Colonic mucosa (tissue), 4 donors: ENCODE results near the gene EIF5. TPM values are rescaled to one million over a fixed set of nuclear protein-coding genes. Genes with fewer than 3 reads are reported as not detected.

Source experiments
- DNase-seq: peaks from one replicate; pipeline ENCODE4 v3.0.0-alpha.2; 2020
- H3K27ac ChIP-seq: fragments of 200-600 bp; one replicate; pipeline ENCODE4 v1.8.0; 2021
- H3K27me3 ChIP-seq: fragments of 200-600 bp; one replicate; pipeline ENCODE4 v1.8.0; 2021
- H3K36me3 ChIP-seq: fragments of 200-600 bp; one replicate; pipeline ENCODE4 v1.8.0; 2021
- H3K4me1 ChIP-seq: fragments of 200-600 bp; one replicate; pipeline ENCODE4 v1.8.0; 2021; ENCODE audit warnings: mild to moderate bottlenecking
- H3K4me3 ChIP-seq: fragments of 200-600 bp; one replicate; pipeline ENCODE4 v1.8.0; 2021
- H3K9ac ChIP-seq, 2 donors: one replicate each; pipeline ENCODE4 v1.7.0; 2013; ENCODE audit warnings: control low read depth in 2 of 2, low read depth in 2 of 2, low read length in 2 of 2
- H3K9me3 ChIP-seq: fragments of 200-600 bp; one replicate; pipeline ENCODE4 v1.8.0; 2021
- intact Hi-C: fragments of 100-400 bp; cut with DNase I; formaldehyde crosslinking; loops from one replicate; pipeline ENCODE4 v1.14.1; 2022
- total RNA-seq, 2 donors: library from RNA; stranded (reverse); fragmentation: NEBNext Ultra II Directional in 1 of 2; extraction: Animal tissue kit (Norgen Biotek cat#: 25700) in 1 of 2; gene quantifications; one replicate each; pipeline ENCODE4 v1.2.1, GENCODE V29; 2021
- TF ChIP-seq, protein P1 (sequence below): fragments of 200-600 bp; IDR thresholded peaks from one replicate; pipeline ENCODE4 v1.8.0; 2022; ENCODE audit warnings: antibody characterized with exemption, mild to moderate bottlenecking
- donor health status: healthy.
- donor health status: DM: no; HTN: no; CAD: no.
- donor health status: DM: no; HTN: no; CAD: no.

The EIF5 gene
- total RNA-seq, 2 donors from 2014 or later = 169 to 265 TPM

DNA sequence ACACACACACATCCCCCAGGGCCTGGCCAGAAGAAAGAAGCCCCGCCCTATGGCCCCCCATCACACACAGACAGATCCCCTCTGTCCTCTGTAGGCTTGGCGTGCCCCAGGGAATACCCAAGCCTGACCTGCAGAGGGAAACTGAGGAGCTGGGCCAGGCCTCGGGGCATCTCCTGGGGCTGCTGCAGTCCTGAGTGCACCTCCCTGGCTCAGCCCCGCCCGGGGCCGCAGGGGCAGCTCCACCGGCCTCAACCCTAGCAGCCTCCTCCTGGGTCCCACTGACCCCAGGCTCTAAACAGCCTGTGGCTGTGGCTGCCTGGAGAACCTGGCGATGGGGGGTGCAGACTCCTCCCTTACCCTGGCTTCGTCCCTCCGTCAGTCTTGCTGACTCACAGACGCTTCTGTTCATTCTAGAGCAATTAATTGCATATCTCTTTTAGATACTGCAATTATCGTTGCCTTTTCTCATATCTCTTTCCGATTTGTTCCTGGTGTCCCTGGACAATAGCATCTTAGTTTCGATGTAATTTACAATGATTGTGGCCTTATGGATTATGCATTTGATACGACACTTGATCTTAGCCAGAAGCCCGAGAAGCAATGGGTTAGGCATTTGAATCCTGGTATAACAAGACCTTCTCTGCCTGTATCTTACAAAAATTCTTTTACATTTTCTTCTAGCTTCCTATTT lies 45.8 kb upstream of the EIF5 start:
- no peak overlapping the region for H3K4me3 ChIP-seq
- H3K27ac ChIP-seq = no peak overlapping the region
- DNase-seq = no peak
- no peaks in the 10 kb centered on the region for H3K27me3 ChIP-seq
- H3K36me3 ChIP-seq = no peaks in the 10 kb centered on the region
- H3K4me1 ChIP-seq = no peaks in the 10 kb centered on the region
- H3K9me3 ChIP-seq = no peaks in the 10 kb centered on the region
- H3K9ac ChIP-seq = no peak overlapping the region
- intact Hi-C loops = no loop called here
- TF ChIP-seq, protein P1, sequence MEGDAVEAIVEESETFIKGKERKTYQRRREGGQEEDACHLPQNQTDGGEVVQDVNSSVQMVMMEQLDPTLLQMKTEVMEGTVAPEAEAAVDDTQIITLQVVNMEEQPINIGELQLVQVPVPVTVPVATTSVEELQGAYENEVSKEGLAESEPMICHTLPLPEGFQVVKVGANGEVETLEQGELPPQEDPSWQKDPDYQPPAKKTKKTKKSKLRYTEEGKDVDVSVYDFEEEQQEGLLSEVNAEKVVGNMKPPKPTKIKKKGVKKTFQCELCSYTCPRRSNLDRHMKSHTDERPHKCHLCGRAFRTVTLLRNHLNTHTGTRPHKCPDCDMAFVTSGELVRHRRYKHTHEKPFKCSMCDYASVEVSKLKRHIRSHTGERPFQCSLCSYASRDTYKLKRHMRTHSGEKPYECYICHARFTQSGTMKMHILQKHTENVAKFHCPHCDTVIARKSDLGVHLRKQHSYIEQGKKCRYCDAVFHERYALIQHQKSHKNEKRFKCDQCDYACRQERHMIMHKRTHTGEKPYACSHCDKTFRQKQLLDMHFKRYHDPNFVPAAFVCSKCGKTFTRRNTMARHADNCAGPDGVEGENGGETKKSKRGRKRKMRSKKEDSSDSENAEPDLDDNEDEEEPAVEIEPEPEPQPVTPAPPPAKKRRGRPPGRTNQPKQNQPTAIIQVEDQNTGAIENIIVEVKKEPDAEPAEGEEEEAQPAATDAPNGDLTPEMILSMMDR = no peak

DNA sequence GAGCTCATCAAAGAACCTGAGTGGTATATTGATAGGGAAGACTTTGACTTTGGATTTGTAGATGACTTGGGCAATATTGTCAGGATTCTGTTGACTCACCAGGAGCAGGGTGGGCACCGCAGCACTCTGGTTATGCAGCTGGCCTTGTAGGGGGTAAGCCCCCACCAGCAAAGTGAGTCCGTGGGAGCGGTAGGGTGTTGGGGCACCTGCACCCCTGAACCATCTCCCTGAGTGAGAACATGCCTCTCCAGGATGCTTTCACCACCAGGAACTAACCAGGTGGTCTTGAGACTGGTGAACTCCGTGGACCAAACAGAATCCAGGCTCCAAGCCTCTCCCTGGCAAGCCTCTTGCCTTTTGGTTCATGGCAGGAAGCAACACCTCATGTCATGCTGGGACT lies 44.0 kb upstream of the EIF5 start:
- no peak for DNase-seq
- intact Hi-C loops = loop anchor here (5.0 to 10.0 kb wide), 2 partner anchors 103 to 185 kb away; no protein-coding TSS in a partner anchor

DNA sequence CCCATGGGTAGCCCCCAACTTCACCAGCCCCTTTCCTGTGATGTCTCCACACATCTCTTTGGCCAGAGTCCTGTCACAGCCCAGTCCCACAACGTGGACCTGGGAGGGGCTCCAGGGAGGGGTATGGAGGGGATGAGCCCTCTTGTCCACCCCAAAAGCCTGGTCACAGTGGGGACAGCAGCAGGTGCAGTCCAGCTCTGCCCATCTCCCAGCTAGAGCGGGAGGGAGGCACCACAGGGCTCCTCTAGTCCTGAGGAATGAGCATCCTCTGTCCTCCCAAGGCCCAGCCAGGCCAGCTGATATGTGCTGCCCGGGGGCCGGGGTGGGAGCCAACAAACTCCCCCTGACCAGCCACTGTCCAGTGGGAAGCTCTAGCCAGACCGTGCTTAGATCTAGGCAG lies 43.5 kb upstream of the EIF5 start:
- intact Hi-C loops = loop anchor here (5.0 to 10.0 kb wide), 2 partner anchors 103 to 186 kb away; no protein-coding TSS in a partner anchor
- Histone ChIP-seq H3K4me3 (no peak overlapping the region), H3K9me3 (no peaks in the 10 kb centered on the region), H3K9ac (no peak overlapping the region), H3K27me3 (no peaks in the 10 kb centered on the region), H3K27ac (no peak overlapping the region), H3K4me1 (no peaks in the 10 kb centered on the region), H3K36me3 (no peaks in the 10 kb centered on the region)
- no peak for DNase-seq
- TF ChIP-seq, protein P1 = no peak

More for the DNA sequence above, 44.0 kb upstream of the EIF5 start:
- H3K27ac ChIP-seq = no peak overlapping the region
- no peaks in the 10 kb centered on the region for H3K9me3 ChIP-seq
- H3K4me1 ChIP-seq = no peaks in the 10 kb centered on the region
- H3K4me3 ChIP-seq = no peak overlapping the region
- no peak overlapping the region for H3K9ac ChIP-seq
- no peaks in the 10 kb centered on the region for H3K36me3 ChIP-seq
- H3K27me3 ChIP-seq = no peaks in the 10 kb centered on the region
- TF ChIP-seq, protein P1 = no peak

DNA sequence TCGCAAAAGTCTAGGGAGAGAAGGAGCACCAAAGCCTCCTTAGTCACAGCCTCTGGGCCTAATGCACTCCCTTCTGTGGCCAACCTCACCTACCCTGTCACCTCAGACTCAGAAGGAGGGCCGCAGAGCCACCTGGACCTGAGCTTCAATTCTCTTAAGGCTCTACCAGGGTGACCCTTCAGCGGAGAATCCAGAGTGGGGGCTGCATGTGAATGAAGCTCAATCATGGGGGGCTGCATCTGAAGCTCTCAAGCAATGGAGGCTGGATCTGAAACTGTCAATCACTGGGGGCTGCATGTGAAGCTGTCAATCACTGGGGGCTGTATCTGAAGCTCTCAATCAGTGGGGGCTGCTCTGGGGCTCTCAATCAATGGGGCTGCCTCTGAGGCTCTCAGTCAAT lies 43.1 kb upstream of the EIF5 start:
- Histone ChIP-seq H3K36me3 (no peaks in the 10 kb centered on the region), H3K4me3 (no peak overlapping the region), H3K27me3 (no peaks in the 10 kb centered on the region), H3K9ac (no peak overlapping the region), H3K27ac (no peak overlapping the region), H3K4me1 (no peaks in the 10 kb centered on the region), H3K9me3 (no peaks in the 10 kb centered on the region)
- no peak for DNase-seq
- intact Hi-C loops = loop anchor here (5.0 to 10.0 kb wide), 2 partner anchors 104 to 186 kb away; no protein-coding TSS in a partner anchor
- TF ChIP-seq, protein P1 = no peak

DNA sequence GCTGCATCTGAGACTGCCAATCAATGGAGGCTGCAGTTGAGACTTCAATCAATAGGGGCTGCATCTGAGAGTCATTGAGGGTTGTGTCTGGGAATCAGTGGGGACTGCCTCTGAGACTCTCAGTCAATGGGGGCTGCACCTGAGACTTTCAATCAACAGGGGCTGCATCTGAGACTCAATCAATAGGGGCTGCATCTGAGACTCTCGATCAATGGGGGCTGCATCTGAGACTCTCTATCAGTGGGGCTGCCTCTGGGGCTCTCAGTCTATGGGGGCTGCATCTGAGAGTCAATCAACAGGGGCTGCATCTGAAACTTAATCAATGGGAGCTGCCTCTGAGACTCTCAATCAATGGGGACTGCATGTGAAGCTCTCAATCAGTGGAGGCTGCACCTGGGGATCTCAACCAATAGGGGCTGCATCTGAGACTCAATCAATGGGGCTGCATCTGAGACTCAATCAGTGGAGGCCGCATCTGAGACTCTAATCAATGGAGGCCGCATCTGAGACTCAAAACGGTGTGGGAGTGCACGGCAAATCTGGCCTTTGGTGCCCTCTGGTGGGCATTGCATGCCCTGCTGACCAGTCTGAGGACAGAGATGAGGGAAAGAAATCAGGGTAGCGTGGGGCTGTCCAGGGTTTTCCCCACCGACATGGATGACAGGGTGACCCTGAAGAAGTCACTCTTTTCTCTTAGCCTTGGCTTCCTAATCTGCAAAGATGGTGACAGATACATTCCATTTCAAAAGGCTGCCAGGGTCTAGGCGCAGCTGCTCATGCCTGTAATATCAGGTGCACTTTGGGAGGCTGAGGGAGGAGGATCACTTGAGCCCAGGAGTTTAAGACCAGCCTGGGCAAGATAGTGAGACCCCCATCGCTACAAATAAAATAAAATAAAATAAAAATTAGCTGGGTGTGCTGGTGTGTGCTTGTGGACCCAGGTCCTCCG lies 41.3 kb upstream of the EIF5 start:
- Histone ChIP-seq H3K27me3 (no peaks in the 10 kb centered on the region), H3K9me3 (no peaks in the 10 kb centered on the region), H3K27ac (no peak overlapping the region), H3K9ac (no peak overlapping the region), H3K4me1 (no peaks in the 10 kb centered on the region), H3K4me3 (no peak overlapping the region), H3K36me3 (no peaks in the 10 kb centered on the region)
- TF ChIP-seq, protein P1 = peak; percentile 88
- DNase-seq = peak; percentile 81
- intact Hi-C loops = loop anchor here (2.0 to 10.0 kb wide), 3 partner anchors 105 to 214 kb away; no protein-coding TSS in a partner anchor
